Measurements from ENCODE around the gene SOCS7. TPM values are rescaled to one million over a fixed set of nuclear protein-coding genes. Genes with fewer than 3 reads are reported as not detected.
A peak's percentile ranks its signal among the peaks of the same experiment; 100 is the strongest.

The SOCS7 gene
- total and polyA plus RNA-seq, 2 experiments from 2014 or later: 5.0 to 29.2 TPM

- TF ChIP-seq ZNF462 (CRISPR knock-in tag; IDR thresholded peaks at IDR 0.05): no peak
- no peak for TF ChIP-seq CTCF (conservative IDR thresholded peaks at IDR 0.05; ENCODE audit: low read depth in 2 of 2)
- TF ChIP-seq ZNF114 (CRISPR knock-in tag; IDR thresholded peaks at IDR 0.05): no peak
- no peak for TF ChIP-seq ETS1 (IDR thresholded peaks at IDR 0.05)
- no peak for TF ChIP-seq STAT1 (IDR thresholded peaks at IDR 0.05; ENCODE audit: unreplicated experiment)
- TF ChIP-seq POLR2AphosphoS5 (IDR thresholded peaks at IDR 0.05; ENCODE audit: low read depth): no peak
- TF ChIP-seq ZNF331 (CRISPR knock-in tag; IDR thresholded peaks at IDR 0.05; ENCODE audit: low read depth): no peak
- TF ChIP-seq EZH2 (IDR thresholded peaks at IDR 0.05; ENCODE audit: low read depth, unreplicated experiment): no peak
- no peak for TF ChIP-seq NANOG (IDR thresholded peaks at IDR 0.05; ENCODE audit: borderline replicate concordance)
- no peak for TF ChIP-seq JUNB (IDR thresholded peaks at IDR 0.05; ENCODE audit: unreplicated experiment)
- no peak for TF ChIP-seq EZH2phosphoT487 (IDR thresholded peaks at IDR 0.05; ENCODE audit: unreplicated experiment)
- no peak for TF ChIP-seq REST (IDR thresholded peaks at IDR 0.05; ENCODE audit: unreplicated experiment)
- TF ChIP-seq CREB1 (CRISPR knock-in tag; IDR thresholded peaks at IDR 0.05; ENCODE audit: low read depth): no peak
- no peak overlapping the region for H3K4me3 ChIP-seq
- H3K36me3 ChIP-seq (ENCODE audit: insufficient read depth): peaks cover 12% of the 10 kb centered on the region; the same call in 1 of the 2 replicates
Measured at GRCh38 chr17:38317081-38317480, 34.6 kb upstream of the SOCS7 start.

More at GRCh38 chr17:38317081-38317480, 34.6 kb upstream of the SOCS7 start:
- Mint-ChIP-seq H3K4me1 (no peaks in the 10 kb centered on the region), H3K36me3 (ENCODE audit: low read depth) (peaks cover 43% of the 10 kb centered on the region), H3K4me3 (no peak overlapping the region), H3K27ac (no peak overlapping the region; the same call in 1 of the 2 replicates), H3K9me3 (no peaks in the 10 kb centered on the region), H3K27me3 (ENCODE audit: insufficient read depth, low read depth, poor library complexity) (peaks cover 7% of the 10 kb centered on the region)
- ATAC-seq (no peak), DNase-seq (ENCODE audit: low spot score) (no peak)
- no peak overlapping the region for H3K4me2 ChIP-seq
- 0 out of 2 replicates have a peak, but pooled peaks cover 3% of the 10 kb centered on the region for H3F3A ChIP-seq (replicated peaks; ENCODE audit: low read depth)
- H4K20me1 ChIP-seq (replicated peaks; ENCODE audit: insufficient read depth): no peaks in the 10 kb centered on the region
- H3K27me3 ChIP-seq (ENCODE audit: insufficient read depth): no peaks in the 10 kb centered on the region
- H3K4me1 ChIP-seq (ENCODE audit: insufficient read depth): no peaks in the 10 kb centered on the region
- H3K9me2 ChIP-seq (ENCODE audit: insufficient read depth): no peaks in the 10 kb centered on the region
- peak overlapping the region; percentile 59; the same call in 1 of the 2 replicates for H3K27ac ChIP-seq (ENCODE audit: low read depth)
- no peak overlapping the region for H2AFZ ChIP-seq
- H3K79me2 ChIP-seq (replicated peaks; ENCODE audit: insufficient read depth): no peaks in the 10 kb centered on the region
